ENCODE results near the gene ACIN1.
"Not testable (repeated sequence)": the region's sequence is repeated elsewhere in the genome, so short reads cannot be mapped to it uniquely, and the experiment has no call there.

The ACIN1 gene

DNA sequence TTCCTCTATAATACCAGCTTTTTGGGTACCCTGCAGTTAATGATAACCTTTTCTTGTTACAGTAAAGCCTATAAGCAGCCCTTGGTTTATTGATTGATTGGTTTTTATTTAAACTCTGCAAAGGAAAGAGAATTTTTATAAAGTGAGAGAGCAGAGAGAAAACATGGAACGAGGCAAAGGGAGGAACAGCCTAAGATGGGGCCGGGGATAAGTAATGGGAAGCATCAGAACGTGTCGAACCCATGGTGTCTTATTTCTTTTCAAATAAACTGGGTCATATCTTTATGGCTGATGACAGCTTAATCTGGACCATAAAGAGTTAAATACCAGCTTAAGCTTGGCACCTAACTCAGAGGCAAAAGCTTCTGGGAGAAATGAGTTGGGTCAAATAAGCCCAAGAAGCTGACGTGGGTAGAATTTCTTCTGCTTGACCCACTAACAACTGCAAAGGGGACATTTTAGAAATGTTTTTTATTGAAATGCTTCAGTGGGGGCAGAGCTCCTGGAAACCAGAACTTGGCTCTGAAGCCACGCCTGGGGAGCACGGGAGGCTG, 73.0 kb downstream of the ACIN1 start:
- in situ Hi-C loops (cut with MboI; ENCODE audit: low sequenced_read_pairs) = no loop called here

DNA sequence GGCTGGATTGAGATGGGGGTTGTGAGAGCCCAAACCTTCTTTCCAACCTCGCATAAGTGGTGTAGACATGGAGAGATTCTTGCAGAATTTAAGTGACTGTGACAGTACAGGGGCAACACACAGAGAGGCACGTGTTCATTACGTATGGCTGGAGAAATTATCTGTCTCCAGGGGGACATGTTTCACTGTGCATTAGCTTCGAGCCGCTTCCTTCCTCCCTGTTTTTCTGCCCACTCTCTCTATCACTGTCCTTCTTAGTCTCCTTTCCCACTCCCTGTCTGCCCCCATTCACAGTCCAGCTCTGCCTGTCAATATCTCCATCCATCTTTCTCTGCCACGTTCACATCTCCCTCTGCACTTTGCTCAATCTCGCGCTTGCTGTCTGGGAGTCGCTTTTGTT, 73.5 kb downstream of the ACIN1 start:
- in situ Hi-C loops (cut with MboI; ENCODE audit: low sequenced_read_pairs) = no loop called here

DNA sequence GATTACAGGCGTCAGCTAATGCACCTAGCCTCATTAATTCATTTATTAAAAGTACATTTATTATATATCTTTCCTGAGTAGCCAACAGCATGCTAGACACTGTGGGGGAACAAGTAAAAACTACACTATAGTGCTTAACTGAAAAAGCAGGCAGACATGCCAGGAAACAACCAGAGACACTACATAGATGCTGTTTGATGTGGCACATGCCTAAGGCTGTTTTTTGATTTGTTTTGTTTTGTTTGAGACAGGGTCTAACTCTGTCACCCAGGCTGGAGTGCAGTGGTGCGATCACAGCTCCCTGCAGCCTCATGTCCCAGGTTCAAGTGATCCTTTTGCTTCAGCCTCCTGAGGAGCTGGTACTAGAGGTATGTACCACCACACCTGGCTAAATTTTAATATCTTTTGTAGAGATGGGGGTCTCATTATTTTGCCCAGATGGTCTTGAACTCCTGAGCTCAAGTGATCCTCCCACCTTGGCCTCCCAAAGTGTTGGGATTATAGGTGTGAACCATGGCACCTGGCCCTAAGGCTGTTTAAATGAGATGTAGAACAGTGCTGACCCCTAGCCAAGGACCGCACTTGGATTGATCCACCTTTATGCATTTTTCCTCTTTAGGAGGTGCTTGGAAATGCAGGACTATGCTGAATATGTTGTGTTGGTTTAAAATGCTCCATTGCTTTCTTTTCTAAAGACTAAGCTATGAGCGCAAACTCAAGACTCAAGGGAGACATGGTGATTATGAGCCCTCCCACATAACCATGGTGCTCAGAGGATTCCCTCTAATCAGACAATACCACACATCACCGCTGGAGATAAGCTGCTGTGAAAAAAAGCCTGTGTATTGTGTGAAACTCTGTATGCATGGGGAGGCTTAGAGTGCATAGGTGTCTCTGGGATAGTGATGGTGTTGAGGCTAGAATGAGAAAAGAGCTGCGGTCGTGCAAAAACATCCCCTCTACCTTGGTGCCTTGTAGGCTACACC, 74.5 kb downstream of the ACIN1 start:
- in situ Hi-C loops (cut with MboI; ENCODE audit: low sequenced_read_pairs) = no loop called here

DNA sequence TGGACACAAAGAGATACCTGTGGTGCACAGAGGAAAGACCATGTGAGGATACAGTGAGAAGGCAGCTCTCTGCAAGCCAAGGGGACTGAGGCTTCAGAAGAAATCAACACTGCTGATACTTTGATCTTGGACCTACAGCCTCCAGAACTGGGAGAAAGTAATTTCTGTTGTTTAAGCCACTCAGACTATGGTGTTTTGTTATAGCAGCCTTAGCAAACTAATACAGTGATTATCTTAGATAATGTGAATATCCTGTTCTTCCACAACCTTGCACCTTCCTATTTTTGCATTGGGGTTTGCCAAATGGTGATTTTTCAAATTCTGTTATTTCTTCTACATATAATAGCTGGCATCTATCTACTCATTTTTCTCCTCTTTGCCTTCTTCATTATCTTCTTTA, 76.8 kb downstream of the ACIN1 start:
- in situ Hi-C loops (cut with MboI; ENCODE audit: low sequenced_read_pairs) = no loop called here

DNA sequence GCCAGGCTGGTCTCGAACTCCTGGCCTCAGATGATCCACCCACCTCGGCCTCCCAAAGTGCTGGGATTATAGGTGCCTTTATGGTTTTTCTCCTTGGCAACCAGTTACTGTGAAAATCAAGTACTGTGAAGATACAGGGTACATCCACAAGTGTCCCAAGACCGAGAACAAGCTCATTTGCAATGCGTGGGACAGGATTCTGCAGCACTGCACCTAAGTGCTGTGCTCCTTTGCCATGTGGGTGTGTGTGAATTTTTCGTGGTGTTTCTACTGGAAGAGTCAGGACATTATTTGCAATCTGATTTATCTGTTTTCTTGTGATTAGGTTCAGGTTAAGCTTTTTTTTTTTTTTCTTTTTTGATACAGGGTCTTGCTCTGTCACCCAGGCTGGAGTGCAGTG, 77.8 kb downstream of the ACIN1 start:
- in situ Hi-C loops (cut with MboI; ENCODE audit: low sequenced_read_pairs) = no loop called here

DNA sequence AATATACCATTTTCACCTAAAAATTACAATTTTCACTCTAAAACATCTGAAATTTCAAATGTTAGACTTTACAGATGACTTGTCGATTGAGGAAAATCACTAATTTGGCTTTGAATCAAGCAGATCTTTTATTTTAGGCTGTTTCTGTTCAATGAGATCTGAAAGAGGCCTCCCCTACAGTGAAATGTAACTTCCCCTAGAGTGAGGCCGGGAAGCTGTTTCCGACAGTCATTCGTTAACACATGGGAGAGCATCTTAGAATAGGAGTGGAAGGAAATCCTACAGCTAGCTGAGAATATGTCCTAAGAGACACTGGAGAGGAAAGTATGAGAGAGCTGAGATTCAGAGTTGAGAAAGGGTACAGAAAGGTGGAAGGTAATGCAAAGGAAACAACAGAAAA, 79.3 kb downstream of the ACIN1 start:
- in situ Hi-C loops (cut with MboI; ENCODE audit: low sequenced_read_pairs) = no loop called here

DNA sequence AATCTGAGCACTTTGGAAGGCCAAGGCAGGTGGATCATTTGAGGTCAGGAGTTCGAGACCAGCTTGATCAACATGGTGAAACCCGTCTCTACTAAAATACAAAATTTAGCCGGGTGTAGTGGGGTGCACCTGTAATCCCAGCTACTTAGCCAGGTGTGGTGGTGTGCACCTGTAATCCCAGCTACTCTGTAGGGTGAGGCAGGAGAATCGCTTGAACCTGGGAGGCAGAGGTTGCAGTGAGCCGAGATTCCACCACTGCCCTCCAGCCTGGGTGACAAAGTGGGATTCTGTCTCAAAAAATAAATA, 81.2 kb downstream of the ACIN1 start:
- in situ Hi-C loops (cut with MboI; ENCODE audit: low sequenced_read_pairs) = not testable (repeated sequence)

DNA sequence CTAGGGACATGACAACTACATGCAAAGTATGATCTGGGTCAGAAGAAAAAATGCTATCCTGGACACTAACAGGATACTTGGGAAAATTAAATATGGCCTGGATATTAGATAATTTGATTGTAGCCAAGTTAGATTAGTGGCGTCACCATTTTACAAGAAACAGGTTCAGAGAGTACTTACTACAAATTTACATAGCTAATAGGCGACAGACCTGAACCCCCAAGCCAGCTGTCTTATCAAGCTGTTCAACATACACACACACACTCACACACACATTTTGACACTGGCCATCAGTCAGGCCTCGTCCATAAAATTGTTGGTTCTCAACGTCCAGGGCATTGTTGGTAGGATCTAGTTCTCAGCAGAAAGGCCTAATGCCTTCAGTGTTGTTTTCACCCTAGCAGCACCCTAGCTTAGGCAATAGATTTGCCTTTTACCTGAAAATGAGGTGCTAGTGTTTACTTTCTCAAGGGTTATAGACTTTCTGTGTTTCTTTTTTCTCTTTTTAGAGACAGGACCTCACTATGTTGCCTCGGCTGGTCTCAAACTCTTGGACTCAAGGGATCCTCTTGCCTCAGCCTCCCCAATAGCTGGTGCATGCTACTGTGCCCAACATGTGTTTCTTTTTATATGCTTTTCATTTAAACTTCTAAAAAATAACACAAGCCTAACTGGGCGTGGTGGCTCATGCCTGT, 81.7 kb downstream of the ACIN1 start:
- in situ Hi-C loops (cut with MboI; ENCODE audit: low sequenced_read_pairs) = no loop called here

DNA sequence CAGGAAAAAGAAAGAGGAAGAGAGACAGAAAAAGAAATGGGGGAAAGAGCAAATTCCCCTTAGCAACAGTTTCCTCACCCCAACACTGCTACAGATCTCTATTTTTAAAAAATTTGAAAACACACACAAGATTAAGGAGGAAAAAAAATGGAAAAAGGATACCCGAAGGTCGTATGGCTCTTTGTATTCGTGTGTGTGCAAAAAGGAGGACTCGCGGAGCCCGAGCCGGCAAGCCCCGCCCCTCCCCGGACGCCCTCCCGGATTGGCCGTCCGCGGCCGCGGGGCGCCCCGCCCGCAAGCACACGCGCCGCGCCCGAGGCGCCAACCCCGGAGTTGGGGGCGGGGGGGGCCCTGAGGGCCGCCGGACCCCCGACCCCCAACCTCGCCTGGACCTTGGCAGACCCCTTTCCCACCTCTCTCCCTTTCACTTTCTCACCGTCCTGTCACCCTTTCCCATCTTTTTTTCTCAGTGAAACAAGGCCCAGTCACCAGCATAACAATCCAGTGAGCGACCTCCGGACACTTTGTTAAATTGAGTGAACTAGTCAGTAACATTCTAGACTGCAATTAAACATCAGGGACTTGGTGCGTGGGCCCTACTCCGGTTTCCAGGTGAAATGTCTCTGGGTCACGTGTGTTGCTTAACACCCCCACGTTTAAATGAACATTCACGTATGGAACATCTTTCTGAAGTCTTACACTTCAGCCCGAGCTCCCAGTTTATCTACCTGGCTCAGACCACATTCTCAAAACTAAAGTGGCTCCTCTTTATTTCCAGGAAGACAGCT, 84.8 kb downstream of the ACIN1 start, which contains the start of gene C14orf93:
Gene C14orf93, minus strand, starts transcription at position 205 of the 788 bp plus-strand sequence. CDS start 11,120 bp downstream, outside the sequence.
- in situ Hi-C loops (cut with MboI; ENCODE audit: low sequenced_read_pairs) = no loop called here

DNA sequence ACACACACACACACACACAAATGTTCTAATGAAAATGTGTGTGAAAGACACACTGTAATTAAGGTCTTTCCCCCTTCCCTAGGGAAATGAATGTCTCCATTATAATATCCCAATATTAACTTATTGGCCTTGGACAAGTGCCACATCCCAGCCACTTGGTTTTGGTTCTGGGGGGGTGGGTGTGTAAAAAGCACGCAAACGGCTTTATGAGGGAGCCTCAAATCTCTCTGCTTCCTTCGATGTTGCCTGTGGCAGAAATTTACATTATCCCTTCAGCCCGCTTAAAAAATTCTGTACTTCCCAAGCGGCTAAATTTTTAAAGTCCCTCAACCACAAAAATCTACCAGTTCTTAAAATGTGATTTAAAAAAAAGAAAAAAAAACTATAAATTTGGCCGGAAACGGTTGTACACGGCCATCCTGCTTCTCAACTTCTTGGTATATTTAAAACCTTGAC, 85.4 kb downstream of the ACIN1 start:
- in situ Hi-C loops (cut with MboI; ENCODE audit: low sequenced_read_pairs) = no loop called here

DNA sequence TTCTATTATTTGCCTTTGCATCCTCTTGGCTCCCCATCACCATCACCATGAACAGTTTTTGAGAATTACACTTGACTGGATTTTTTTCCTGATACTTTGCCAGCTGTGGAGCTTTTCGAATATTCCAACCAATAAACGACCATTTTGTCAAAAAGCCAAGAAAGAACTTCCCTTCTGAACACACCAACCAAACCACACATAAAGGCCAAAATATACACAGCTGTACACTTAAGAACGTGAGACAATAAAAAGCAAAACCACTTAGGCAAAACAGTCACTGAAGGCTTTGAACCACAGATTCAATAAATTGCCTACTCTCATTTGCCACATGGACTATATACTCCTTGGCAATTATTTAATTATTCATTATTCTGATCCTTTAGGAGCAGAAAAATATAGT, 86.1 kb downstream of the ACIN1 start:
- in situ Hi-C loops (cut with MboI; ENCODE audit: low sequenced_read_pairs) = no loop called here

Measured in HL-60/S4 treated with phorbol 12-myristate 13-acetate at 8.2 ng/mL for 4 days and 3 days (cell line).